Stromal cell of bone marrow (primary cell): ENCODE results near the gene AOPEP.
"Not testable (repeated sequence)": the region's sequence is repeated elsewhere in the genome, so short reads cannot be mapped to it uniquely, and the experiment has no call there.

Experiments
- DNase-seq: peaks from one replicate; pipeline ENCODE4 v3.0.0-alpha.2; 2012; ENCODE audit warnings: low read depth

The AOPEP gene

GRCh38 chr9:94933511-94933828, 207.0 kb downstream of the AOPEP start:
- no peak for DNase-seq

- no peak for DNase-seq
These were observed 208.4 kb downstream of the AOPEP start for GRCh38 chr9:94934816-94935328.

- DNase-seq, result no peak
These were observed 208.9 kb downstream of the AOPEP start for GRCh38 chr9:94935396-94935795.

GRCh38 chr9:94936419-94936818, 209.9 kb downstream of the AOPEP start:
- DNase-seq, result no peak

- peak; percentile 74 for DNase-seq
These were observed 210.9 kb downstream of the AOPEP start for GRCh38 chr9:94937214-94937903.

GRCh38 chr9:94938384-94938783, 211.9 kb downstream of the AOPEP start:
- DNase-seq, result no peak

GRCh38 chr9:94940296-94940695, 213.8 kb downstream of the AOPEP start:
- not testable (repeated sequence) for DNase-seq

- no peak for DNase-seq
These were observed 214.8 kb downstream of the AOPEP start for GRCh38 chr9:94941211-94941875.

- DNase-seq, result no peak
These were observed 218.1 kb downstream of the AOPEP start for GRCh38 chr9:94944626-94945025.

- peak; percentile 82 for DNase-seq
These were observed 219.0 kb downstream of the AOPEP start for GRCh38 chr9:94945197-94946144.

GRCh38 chr9:94946256-94946655, 219.8 kb downstream of the AOPEP start:
- no peak for DNase-seq

- no peak for DNase-seq
These were observed 222.2 kb downstream of the AOPEP start for GRCh38 chr9:94948567-94949235.

- no peak for DNase-seq
These were observed 222.9 kb downstream of the AOPEP start for GRCh38 chr9:94949370-94949769.

GRCh38 chr9:94950040-94950578, 223.6 kb downstream of the AOPEP start:
- no peak for DNase-seq

GRCh38 chr9:94950579-94951323, 224.3 kb downstream of the AOPEP start:
- no peak for DNase-seq

GRCh38 chr9:94951324-94952135, 225.0 kb downstream of the AOPEP start:
- DNase-seq, result no peak

GRCh38 chr9:94952565-94953373, 226.3 kb downstream of the AOPEP start:
- no peak for DNase-seq

- DNase-seq, result no peak
These were observed 230.2 kb downstream of the AOPEP start for GRCh38 chr9:94956731-94957130.

- no peak for DNase-seq
These were observed 234.5 kb downstream of the AOPEP start for GRCh38 chr9:94960964-94961363.
